Chondrocyte (in vitro differentiated cells): ENCODE data around the gene CEMIP2. TPM values are rescaled to one million over a fixed set of nuclear protein-coding genes. Genes with fewer than 3 reads are reported as not detected.
"Not testable (repeated sequence)": the region's sequence is repeated elsewhere in the genome, so short reads cannot be mapped to it uniquely, and the experiment has no call there.

Experiments used
- DNase-seq: peaks from one replicate; pipeline ENCODE4 v3.0.0; 2021; ENCODE audit warnings: mixed read lengths, low spot score
- H3K27ac Mint-ChIP-seq: one replicate; pipeline ENCODE4 v1.8.0; 2021; ENCODE audit warnings: mild to moderate bottlenecking, moderate library complexity, mixed read lengths; ENCODE audit not compliant: unreplicated experiment
- H3K27me3 Mint-ChIP-seq: 2 replicates; pipeline ENCODE4 v1.8.0; 2021; ENCODE audit warnings: low read depth, mixed read lengths
- H3K36me3 Mint-ChIP-seq: 2 replicates; pipeline ENCODE4 v1.8.0; 2021; ENCODE audit warnings: low read depth, mixed read lengths
- H3K4me1 Mint-ChIP-seq: 2 replicates; pipeline ENCODE4 v1.8.0; 2021; ENCODE audit warnings: low read depth, mild to moderate bottlenecking, mixed read lengths
- H3K4me3 Mint-ChIP-seq: one replicate; pipeline ENCODE4 v1.8.0; 2021; ENCODE audit warnings: mild to moderate bottlenecking, moderate library complexity, mixed read lengths; ENCODE audit not compliant: unreplicated experiment
- H3K9me3 Mint-ChIP-seq: 2 replicates; pipeline ENCODE4 v1.8.0; 2021; ENCODE audit warnings: low read depth, mixed read lengths
- total RNA-seq: library from RNA; stranded (reverse); gene quantifications from 3 replicates; pipeline ENCODE4 v1.2.1, GENCODE V29; 2021
- TF ChIP-seq, protein P1 (sequence below): fragments of 200-600 bp; sonication (generic); IDR thresholded peaks from 2 replicates; pipeline ENCODE4 v1.5.0; 2021; ENCODE audit warnings: antibody characterized with exemption, mild to moderate bottlenecking, moderate library complexity

The CEMIP2 gene
- total RNA-seq, 1 donor from 2014 or later: 23.3 TPM

DNA sequence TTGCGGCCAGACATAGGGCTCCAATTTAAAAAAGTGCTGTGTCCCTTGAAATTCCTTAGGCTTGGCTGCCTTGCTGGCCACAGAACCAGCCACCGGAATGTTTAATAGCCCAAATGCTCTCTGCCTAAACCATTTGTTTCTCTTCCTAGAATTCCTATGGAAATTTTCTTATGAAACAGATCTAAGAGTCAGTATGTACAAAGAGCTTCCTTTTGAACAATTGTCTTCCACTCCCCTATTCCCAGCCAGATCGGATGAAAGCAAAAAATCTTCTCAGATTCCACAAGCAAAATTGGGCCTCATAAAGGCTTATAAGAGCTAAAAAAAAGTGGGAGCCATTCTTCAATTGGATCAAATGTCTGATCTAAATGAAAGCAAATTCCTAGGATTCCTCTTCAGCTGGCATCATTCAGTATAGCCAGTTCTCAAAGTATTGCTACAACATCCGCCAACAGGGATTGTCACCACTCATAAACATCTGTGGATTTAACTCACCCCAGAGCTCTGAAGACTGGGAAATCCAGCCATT, 104.3 kb downstream of the CEMIP2 start:
- H3K9me3 Mint-ChIP-seq: peaks cover under 1% of the 10 kb centered on the region
- TF ChIP-seq, protein P1, sequence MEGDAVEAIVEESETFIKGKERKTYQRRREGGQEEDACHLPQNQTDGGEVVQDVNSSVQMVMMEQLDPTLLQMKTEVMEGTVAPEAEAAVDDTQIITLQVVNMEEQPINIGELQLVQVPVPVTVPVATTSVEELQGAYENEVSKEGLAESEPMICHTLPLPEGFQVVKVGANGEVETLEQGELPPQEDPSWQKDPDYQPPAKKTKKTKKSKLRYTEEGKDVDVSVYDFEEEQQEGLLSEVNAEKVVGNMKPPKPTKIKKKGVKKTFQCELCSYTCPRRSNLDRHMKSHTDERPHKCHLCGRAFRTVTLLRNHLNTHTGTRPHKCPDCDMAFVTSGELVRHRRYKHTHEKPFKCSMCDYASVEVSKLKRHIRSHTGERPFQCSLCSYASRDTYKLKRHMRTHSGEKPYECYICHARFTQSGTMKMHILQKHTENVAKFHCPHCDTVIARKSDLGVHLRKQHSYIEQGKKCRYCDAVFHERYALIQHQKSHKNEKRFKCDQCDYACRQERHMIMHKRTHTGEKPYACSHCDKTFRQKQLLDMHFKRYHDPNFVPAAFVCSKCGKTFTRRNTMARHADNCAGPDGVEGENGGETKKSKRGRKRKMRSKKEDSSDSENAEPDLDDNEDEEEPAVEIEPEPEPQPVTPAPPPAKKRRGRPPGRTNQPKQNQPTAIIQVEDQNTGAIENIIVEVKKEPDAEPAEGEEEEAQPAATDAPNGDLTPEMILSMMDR: no peak
- peaks cover 2% of the 10 kb centered on the region for H3K27me3 Mint-ChIP-seq
- H3K4me1 Mint-ChIP-seq: peaks cover 21% of the 10 kb centered on the region
- peak overlapping the region; percentile 30 for H3K27ac Mint-ChIP-seq
- no peak overlapping the region for H3K4me3 Mint-ChIP-seq
- no peaks in the 10 kb centered on the region for H3K36me3 Mint-ChIP-seq
- DNase-seq: no peak

DNA sequence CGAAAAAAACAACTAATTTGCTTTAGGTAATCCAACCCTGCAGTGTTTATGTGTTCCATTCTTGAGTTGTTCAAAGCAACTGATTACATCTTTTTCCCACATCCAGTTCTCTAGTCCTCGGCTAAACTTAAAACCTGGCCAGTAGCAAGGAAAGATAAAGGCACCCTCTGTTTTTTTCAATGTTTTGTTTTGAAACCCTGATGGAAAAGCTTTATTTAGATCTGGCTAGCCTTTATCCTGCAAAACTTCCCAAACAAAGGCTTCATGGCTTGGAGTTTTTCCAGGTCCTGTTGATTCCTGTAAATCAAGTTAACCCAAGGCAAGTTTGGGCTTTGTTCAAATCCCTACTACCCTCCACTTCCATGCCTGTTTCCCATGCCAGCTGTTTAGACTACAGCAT, 105.1 kb downstream of the CEMIP2 start:
- no peak overlapping the region for H3K27ac Mint-ChIP-seq
- H3K27me3 Mint-ChIP-seq: peaks cover 2% of the 10 kb centered on the region
- peaks cover 21% of the 10 kb centered on the region for H3K4me1 Mint-ChIP-seq
- no peak for DNase-seq
- TF ChIP-seq, protein P1: no peak
- no peaks in the 10 kb centered on the region for H3K9me3 Mint-ChIP-seq
- H3K4me3 Mint-ChIP-seq: no peak overlapping the region
- H3K36me3 Mint-ChIP-seq: no peaks in the 10 kb centered on the region

DNA sequence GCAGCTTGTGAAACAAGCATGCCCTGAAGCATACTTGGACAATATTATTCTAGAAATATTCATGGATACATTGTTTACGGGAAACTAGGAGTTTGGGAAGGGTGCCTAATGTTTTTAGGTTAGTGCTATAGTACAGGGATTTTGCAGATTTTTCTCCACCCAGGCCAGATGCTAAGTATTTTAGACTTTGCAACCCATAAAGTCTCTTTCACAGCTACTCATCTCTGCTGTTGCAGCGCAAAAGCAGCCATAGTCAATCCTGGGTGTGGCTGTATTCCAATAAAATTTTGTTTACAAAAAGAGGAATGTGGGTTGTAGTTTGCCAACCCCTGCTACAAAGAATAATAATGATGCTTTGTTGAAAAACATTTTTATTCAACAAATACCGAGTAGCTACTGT, 106.2 kb downstream of the CEMIP2 start:
- TF ChIP-seq, protein P1: no peak
- H3K36me3 Mint-ChIP-seq: no peaks in the 10 kb centered on the region
- H3K27ac Mint-ChIP-seq: no peak overlapping the region
- DNase-seq: no peak
- no peaks in the 10 kb centered on the region for H3K9me3 Mint-ChIP-seq
- peaks cover 21% of the 10 kb centered on the region for H3K4me1 Mint-ChIP-seq
- no peak overlapping the region for H3K4me3 Mint-ChIP-seq
- peaks cover 6% of the 10 kb centered on the region for H3K27me3 Mint-ChIP-seq

DNA sequence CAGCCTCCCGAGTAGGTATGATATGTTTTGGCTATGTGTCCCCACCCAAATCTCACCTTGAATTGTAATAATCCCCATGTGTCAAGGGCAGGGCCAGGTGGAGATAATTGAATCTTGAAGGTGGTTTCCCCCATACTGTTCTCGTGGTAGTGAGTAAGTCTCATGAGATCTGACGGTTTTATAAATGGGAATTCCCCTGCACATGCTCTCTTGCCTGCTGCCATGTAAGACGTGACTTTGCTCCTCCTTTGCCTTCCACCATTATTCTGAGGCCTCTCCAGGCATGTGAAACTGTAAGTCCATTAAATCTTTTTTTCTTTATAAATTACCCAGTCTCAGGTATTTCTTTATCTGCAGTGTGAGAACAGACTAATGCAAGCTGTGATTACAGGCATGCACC, 111.0 kb downstream of the CEMIP2 start:
- DNase-seq, H3K27ac Mint-ChIP-seq, H3K4me3 Mint-ChIP-seq, H3K36me3 Mint-ChIP-seq, H3K4me1 Mint-ChIP-seq, H3K9me3 Mint-ChIP-seq: not testable (repeated sequence)
- peaks cover 16% of the 10 kb centered on the region for H3K27me3 Mint-ChIP-seq

DNA sequence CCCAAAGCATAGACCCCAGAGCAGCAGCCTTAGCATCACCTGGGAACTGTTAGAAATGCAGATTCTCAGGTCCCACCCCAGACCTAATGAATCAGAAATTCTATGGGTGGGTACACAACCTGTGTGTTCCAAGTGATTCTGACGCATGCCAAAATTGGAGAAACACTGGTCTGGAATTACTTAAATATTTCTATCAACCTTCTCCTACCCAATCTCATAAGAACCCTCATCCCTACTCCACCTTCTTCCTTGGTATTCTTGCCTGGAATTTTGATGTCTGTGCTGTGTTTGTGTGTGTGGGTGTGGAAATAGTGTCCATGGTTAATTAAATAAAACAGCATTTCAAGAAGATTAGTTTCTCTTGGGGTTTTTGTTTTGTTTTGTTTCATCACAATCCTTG, 111.8 kb downstream of the CEMIP2 start:
- DNase-seq: no peak
- H3K9me3 Mint-ChIP-seq: no peaks in the 10 kb centered on the region
- peaks cover 19% of the 10 kb centered on the region for H3K27me3 Mint-ChIP-seq
- no peak overlapping the region for H3K4me3 Mint-ChIP-seq
- TF ChIP-seq, protein P1: no peak
- H3K36me3 Mint-ChIP-seq: peaks cover 2% of the 10 kb centered on the region
- no peak overlapping the region for H3K27ac Mint-ChIP-seq
- H3K4me1 Mint-ChIP-seq: no peaks in the 10 kb centered on the region

DNA sequence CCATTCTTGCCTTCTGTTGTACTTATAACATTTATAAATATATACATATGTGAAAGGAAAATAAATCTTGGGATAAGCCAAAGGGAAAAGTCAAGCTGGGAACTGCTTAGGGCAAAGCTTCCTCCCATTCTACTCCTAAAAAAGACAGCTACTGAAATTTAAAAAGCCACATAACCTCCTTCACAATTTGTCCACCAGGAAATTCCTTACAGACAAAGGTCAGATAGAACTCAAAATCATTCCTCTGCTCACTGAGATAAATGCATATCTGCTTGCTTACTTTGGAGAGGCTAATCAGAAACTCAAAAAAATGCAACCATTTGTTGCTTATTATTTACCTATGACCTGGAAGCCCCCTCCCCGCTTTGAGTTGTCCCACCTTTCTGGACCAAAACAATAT, 112.5 kb downstream of the CEMIP2 start:
- no peak overlapping the region for H3K27ac Mint-ChIP-seq
- H3K4me3 Mint-ChIP-seq: no peak overlapping the region
- H3K27me3 Mint-ChIP-seq: peaks cover 20% of the 10 kb centered on the region
- TF ChIP-seq, protein P1: no peak
- peaks cover 2% of the 10 kb centered on the region for H3K36me3 Mint-ChIP-seq
- H3K9me3 Mint-ChIP-seq: no peaks in the 10 kb centered on the region
- no peaks in the 10 kb centered on the region for H3K4me1 Mint-ChIP-seq
- DNase-seq: no peak
